ENCODE data around the gene FKRP.

DNA sequence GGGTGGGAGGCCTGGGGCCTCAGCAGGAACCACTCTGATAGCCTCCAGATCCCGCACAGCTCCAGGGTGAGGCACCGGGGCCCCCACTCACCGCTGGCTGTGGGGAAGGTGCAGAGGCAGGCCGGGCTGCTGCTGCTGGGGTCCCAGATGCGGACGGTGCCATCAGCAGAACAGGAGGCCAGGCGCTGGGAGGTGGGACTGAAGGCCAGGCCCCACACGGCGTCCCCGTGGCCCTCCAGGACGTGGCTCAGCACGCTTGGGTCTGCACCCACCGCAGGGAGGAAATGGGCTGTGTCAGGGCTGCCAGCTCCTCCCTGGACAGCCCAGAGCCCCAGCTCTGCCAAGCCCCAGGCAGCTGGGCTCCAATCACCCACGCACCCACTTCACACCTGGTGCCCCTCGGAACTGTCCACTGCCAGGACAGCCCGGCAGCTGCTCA lies 22.8 kb upstream of the FKRP start:
- TF ChIP-seq, protein P1, sequence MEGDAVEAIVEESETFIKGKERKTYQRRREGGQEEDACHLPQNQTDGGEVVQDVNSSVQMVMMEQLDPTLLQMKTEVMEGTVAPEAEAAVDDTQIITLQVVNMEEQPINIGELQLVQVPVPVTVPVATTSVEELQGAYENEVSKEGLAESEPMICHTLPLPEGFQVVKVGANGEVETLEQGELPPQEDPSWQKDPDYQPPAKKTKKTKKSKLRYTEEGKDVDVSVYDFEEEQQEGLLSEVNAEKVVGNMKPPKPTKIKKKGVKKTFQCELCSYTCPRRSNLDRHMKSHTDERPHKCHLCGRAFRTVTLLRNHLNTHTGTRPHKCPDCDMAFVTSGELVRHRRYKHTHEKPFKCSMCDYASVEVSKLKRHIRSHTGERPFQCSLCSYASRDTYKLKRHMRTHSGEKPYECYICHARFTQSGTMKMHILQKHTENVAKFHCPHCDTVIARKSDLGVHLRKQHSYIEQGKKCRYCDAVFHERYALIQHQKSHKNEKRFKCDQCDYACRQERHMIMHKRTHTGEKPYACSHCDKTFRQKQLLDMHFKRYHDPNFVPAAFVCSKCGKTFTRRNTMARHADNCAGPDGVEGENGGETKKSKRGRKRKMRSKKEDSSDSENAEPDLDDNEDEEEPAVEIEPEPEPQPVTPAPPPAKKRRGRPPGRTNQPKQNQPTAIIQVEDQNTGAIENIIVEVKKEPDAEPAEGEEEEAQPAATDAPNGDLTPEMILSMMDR (conservative IDR thresholded peaks at IDR 0.05 in 1 of 2, IDR thresholded peaks at IDR 0.05 in 1 of 2; ENCODE audit: low read depth in 1 of 2, low read length in 2 of 2), result no peak
- TF ChIP-seq EZH2 (IDR thresholded peaks at IDR 0.05; ENCODE audit: low read length, missing control alignments), result no peak
